ENCODE measurements around the gene KNDC1.

Gene KNDC1

GRCh38 chr10:133117036-133117687, 42.9 kb upstream of the KNDC1 start:
- no peak for TF ChIP-seq GABPA (IDR thresholded peaks at IDR 0.05; ENCODE audit: low read depth)
- TF ChIP-seq, protein P1, sequence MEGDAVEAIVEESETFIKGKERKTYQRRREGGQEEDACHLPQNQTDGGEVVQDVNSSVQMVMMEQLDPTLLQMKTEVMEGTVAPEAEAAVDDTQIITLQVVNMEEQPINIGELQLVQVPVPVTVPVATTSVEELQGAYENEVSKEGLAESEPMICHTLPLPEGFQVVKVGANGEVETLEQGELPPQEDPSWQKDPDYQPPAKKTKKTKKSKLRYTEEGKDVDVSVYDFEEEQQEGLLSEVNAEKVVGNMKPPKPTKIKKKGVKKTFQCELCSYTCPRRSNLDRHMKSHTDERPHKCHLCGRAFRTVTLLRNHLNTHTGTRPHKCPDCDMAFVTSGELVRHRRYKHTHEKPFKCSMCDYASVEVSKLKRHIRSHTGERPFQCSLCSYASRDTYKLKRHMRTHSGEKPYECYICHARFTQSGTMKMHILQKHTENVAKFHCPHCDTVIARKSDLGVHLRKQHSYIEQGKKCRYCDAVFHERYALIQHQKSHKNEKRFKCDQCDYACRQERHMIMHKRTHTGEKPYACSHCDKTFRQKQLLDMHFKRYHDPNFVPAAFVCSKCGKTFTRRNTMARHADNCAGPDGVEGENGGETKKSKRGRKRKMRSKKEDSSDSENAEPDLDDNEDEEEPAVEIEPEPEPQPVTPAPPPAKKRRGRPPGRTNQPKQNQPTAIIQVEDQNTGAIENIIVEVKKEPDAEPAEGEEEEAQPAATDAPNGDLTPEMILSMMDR (IDR thresholded peaks at IDR 0.05; ENCODE audit: insufficient read depth, low read length), result no peak
- no peak for TF ChIP-seq SPI1 (IDR thresholded peaks at IDR 0.05; ENCODE audit: borderline replicate concordance, low read depth)
- TF ChIP-seq POLR2AphosphoS5 (IDR thresholded peaks at IDR 0.05; ENCODE audit: low read depth), result no peak
- TF ChIP-seq REST (IDR thresholded peaks at IDR 0.05; ENCODE audit: insufficient replicate concordance, low read depth), result no peak
- Histone ChIP-seq H3K4me3 (replicated peaks; ENCODE audit: insufficient read depth, low read length) (no peak overlapping the region), H3K27ac (replicated peaks) (no peak overlapping the region), H3K27me3 (ENCODE audit: insufficient read depth, poor library complexity, severe bottlenecking) (no peaks in the 10 kb centered on the region)
- no peak for DNase-seq (ENCODE audit: low read depth in 1 of 2, low spot score in 1 of 2)

GRCh38 chr10:133117688-133118071, 42.3 kb upstream of the KNDC1 start:
- TF ChIP-seq GABPA (IDR thresholded peaks at IDR 0.05; ENCODE audit: low read depth), result no peak
- TF ChIP-seq REST (IDR thresholded peaks at IDR 0.05; ENCODE audit: insufficient replicate concordance, low read depth), result no peak
- no peaks in the 10 kb centered on the region for H3K27me3 ChIP-seq (ENCODE audit: insufficient read depth, poor library complexity, severe bottlenecking)
- no peak overlapping the region for H3K4me3 ChIP-seq (replicated peaks; ENCODE audit: insufficient read depth, low read length)
- H3K27ac ChIP-seq (replicated peaks), result no peak overlapping the region
- no peak for DNase-seq (ENCODE audit: low read depth in 1 of 2, low spot score in 1 of 2)

GRCh38 chr10:133121479-133121878, 38.5 kb upstream of the KNDC1 start:
- no peak for DNase-seq (ENCODE audit: low read depth in 1 of 2, low spot score in 1 of 2)
- peaks cover 15% of the 10 kb centered on the region for H3K27me3 ChIP-seq (ENCODE audit: insufficient read depth, poor library complexity, severe bottlenecking)
- no peak overlapping the region for H3K27ac ChIP-seq (replicated peaks)
- H3K4me3 ChIP-seq (replicated peaks; ENCODE audit: insufficient read depth, low read length), result no peak overlapping the region
- TF ChIP-seq REST (IDR thresholded peaks at IDR 0.05; ENCODE audit: insufficient replicate concordance, low read depth), result no peak
- no peak for TF ChIP-seq POLR2AphosphoS5 (IDR thresholded peaks at IDR 0.05; ENCODE audit: low read depth)
- TF ChIP-seq, protein P1 (IDR thresholded peaks at IDR 0.05; ENCODE audit: insufficient read depth, low read length), result no peak
- no peak for TF ChIP-seq SPI1 (IDR thresholded peaks at IDR 0.05; ENCODE audit: borderline replicate concordance, low read depth)
- no peak for TF ChIP-seq GABPA (IDR thresholded peaks at IDR 0.05; ENCODE audit: low read depth)
